Activated CD4-positive, CD25-positive, alpha-beta regulatory T cell treated with anti-CD3 and anti-CD28 coated beads, Interleukin-2, amount 50 U/mL, for 16 hours (primary cell): Measurements from ENCODE around the gene AANAT.

Experiments
- DNase-seq: peaks from one replicate; pipeline ENCODE4 v3.0.0-alpha.2; 2020; ENCODE audit warnings: low read depth, low spot score

Gene AANAT

GRCh38 chr17:76490112-76490710, 22.8 kb downstream of the AANAT start:
- no peak for DNase-seq

GRCh38 chr17:76491271-76492122, 24.1 kb downstream of the AANAT start:
- DNase-seq = no peak

- DNase-seq = no peak
Observed at GRCh38 chr17:76492123-76492988, 25.0 kb downstream of the AANAT start.

- no peak for DNase-seq
Observed at GRCh38 chr17:76492989-76493501, 25.6 kb downstream of the AANAT start.

GRCh38 chr17:76493505-76494167, 26.2 kb downstream of the AANAT start:
- no peak for DNase-seq

- DNase-seq = no peak
Observed at GRCh38 chr17:76495663-76496400, 28.4 kb downstream of the AANAT start.

GRCh38 chr17:76496464-76496863, 29.1 kb downstream of the AANAT start:
- no peak for DNase-seq

- DNase-seq = no peak
Observed at GRCh38 chr17:76497699-76497978, 30.2 kb downstream of the AANAT start.

GRCh38 chr17:76497979-76498875, 30.8 kb downstream of the AANAT start:
- DNase-seq = no peak

GRCh38 chr17:76498876-76499251, 31.5 kb downstream of the AANAT start:
- DNase-seq = no peak

GRCh38 chr17:76499267-76499667, 31.9 kb downstream of the AANAT start:
- no peak for DNase-seq

GRCh38 chr17:76500074-76500746, 32.8 kb downstream of the AANAT start:
- no peak for DNase-seq

- no peak for DNase-seq
Observed at GRCh38 chr17:76500747-76501017, 33.3 kb downstream of the AANAT start.

GRCh38 chr17:76501018-76501826, 33.8 kb downstream of the AANAT start, which contains the start of gene RHBDF2:
Gene RHBDF2 (minus strand): TSS chr17:76501423. CDS start chr17:76481524, 19,899 bp downstream.
- peak; percentile 88 for DNase-seq

GRCh38 chr17:76501827-76502307, 34.5 kb downstream of the AANAT start:
- no peak for DNase-seq

GRCh38 chr17:76502341-76503211, 35.2 kb downstream of the AANAT start:
- DNase-seq = no peak

- no peak for DNase-seq
Observed at GRCh38 chr17:76504117-76504516, 36.7 kb downstream of the AANAT start.
